GM21367 (cell line): ENCODE data around the gene FOXRED2.
"Not testable (repeated sequence)": the region's sequence is repeated elsewhere in the genome, so short reads cannot be mapped to it uniquely, and the experiment has no call there.

Source experiments
- ATAC-seq: cut with Tn5 transposase; IDR thresholded peaks from one replicate; pipeline ENCODE4 v1.9.1; 2021; ENCODE audit not compliant: unreplicated experiment

The FOXRED2 gene

DNA sequence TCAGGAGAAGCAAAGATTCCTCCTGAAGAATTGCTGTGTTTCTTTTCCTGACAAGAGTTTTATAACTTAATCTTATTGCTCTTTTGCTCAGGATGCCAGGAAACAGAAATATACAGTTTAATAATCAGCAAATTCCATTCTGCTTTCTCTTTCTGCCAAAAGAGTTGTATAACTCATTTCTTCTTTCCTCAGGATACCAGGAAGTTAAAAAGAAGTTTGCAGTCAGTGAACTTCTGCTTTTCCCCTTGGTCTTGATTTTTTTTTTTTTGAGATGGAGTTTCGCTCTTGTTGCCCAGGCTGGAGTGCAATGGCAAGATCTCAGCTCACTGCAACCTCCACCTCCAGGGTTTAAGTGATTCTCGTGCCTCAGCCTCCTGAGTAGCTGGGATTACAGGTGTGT lies 13.1 kb upstream of the FOXRED2 start:
- ATAC-seq: not testable (repeated sequence)

DNA sequence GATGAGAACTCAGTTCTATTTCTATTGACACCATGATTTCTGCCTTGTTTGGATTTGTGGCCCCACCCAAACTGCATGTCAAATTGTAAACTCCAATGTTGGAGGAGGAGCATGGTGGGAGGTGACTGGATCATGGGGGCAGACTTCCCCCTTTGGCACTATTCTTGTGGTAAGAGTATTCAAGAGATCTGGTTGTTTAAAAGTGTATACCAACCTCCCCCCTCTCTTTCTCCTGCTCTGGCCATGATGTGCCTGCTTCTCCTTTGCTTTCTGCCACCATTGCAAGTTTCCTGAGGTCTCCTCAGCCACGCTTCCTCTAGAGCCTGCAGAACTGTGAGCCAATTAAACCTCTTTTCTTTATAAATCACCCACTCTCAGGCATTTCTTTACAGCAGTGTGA lies 7.9 kb upstream of the FOXRED2 start:
- no peak for ATAC-seq

- ATAC-seq: no peak
Observed at GRCh38 chr22:36512991-36513390, 6.2 kb upstream of the FOXRED2 start.

DNA sequence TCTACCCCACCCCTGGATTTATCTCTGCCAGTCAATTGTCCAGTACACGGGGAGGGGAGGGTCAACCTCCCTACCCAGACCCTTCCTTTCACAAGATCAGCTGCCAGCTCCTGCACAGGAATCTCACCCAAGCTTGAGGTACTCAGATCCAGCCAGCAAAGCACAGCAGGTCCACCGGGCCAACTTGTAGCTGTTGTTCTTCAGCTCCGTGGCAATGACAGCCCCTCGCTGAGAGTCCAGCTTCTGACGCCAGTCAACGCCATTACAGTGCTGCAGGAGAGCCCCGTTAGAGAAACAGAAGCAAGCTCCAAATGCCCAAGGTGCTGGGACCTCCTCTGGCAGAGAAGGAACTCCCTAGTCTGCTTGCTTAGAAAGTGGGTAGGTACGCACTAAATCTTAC lies 5.5 kb upstream of the FOXRED2 start:
- no peak for ATAC-seq

GRCh38 chr22:36510966-36511881 lies 4.4 kb upstream of the FOXRED2 start:
- ATAC-seq: no peak

GRCh38 chr22:36510384-36510783 lies 3.5 kb upstream of the FOXRED2 start:
- ATAC-seq: no peak

DNA sequence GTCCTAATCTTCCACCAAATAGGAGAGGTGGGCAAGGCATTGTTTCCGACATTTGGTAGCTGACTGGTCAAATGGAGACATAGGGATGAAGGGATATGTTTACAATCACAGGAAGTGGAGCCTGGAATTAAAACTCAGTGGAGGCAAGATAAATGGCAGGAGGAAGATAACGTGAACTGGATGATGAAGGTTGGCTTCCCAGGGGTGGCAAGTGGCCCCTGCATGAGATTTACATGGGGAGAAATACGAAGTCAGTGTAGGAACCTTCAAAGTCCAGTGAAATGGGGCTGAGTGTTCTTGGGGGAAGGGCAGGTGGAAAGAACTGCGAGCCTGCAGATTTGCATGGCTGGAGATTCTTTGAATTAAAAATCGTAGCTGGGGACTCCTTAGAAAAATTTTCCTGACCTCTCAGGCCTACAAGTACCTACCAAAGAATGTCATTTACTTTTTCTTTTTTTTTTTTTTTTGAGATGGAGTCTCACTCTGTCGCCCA lies 724 bp upstream of the FOXRED2 start:
- ATAC-seq: no peak

- ATAC-seq: no peak
Observed at GRCh38 chr22:36505998-36506635, 723 bp downstream of the FOXRED2 start.

DNA sequence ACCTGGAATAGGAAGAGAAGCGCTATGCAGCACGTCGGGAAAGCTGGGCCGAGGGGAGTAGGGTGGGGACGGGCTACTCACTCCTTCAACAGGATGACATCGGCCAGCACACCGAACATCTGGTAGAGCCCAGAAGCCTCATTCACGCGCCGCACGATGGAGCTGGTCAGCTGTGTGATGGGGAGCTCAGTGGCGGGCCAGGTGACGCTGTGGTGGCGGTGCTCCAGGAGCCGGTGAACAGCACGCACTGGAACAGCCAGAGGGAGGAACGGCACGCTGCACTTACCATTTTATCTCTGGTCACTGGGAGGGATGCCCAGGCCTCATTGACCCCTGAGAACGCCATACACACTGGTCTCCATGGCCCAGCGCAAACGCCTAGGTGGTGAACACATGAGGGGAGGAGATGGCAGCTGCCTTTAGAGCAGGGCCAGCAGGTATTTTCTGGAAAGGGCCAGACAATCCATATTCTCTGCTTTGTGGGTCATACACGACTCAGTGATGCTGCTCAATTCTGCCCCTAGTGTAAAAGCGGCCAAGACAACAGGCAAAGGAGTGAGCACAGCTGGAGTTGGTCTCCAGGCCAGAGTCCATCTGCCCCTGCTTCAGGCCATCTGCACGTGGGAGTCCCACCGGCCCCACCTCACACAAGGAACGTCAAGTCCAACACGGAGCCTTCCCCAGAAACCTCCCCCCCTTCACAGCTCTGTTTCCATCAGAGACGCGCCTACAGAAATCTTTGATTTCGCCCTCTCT lies 8.8 kb downstream of the FOXRED2 start:
- ATAC-seq: no peak

DNA sequence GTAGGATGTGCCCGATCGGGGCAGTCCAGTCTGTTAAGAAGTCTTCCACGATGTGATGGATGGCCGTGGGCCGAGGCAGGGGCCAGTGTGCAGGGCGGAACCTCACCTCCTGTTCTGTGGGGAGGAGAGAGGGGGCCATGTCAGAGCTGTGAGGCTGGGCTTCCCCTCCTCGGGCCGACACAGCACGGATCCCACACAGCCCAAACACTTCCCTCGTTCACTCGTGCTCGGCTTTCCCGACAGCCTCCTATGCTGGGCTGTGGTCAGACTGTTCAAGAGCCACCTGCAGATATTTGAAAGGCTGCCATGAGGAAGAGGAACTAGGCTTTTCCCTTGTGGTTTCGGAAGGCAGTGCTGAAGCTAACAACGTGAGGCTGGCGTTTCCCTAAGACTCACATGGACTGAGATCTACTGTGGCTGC lies 13.1 kb downstream of the FOXRED2 start:
- ATAC-seq: no peak

- no peak for ATAC-seq
Observed at GRCh38 chr22:36492109-36492508, 14.7 kb downstream of the FOXRED2 start.

DNA sequence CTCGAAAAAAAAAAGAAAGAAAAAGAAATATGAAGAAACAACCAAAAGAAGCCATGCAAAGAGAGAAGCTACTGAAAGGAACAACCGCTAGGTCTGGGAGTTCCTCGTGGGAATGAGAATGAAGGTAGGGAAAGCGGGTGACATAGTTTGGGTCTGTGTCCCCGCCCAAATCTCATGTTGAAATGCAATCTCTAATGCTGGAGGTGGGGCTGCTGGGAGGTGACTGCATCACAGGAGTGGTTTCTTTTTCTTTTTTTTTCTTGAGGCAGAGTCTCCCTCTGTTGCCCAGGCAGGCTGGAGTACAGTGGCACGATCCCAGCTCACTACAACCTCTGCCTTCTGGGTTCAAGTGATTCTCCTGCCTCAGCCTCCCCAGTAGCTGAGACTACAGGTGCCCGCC lies 15.7 kb downstream of the FOXRED2 start:
- ATAC-seq: no peak

DNA sequence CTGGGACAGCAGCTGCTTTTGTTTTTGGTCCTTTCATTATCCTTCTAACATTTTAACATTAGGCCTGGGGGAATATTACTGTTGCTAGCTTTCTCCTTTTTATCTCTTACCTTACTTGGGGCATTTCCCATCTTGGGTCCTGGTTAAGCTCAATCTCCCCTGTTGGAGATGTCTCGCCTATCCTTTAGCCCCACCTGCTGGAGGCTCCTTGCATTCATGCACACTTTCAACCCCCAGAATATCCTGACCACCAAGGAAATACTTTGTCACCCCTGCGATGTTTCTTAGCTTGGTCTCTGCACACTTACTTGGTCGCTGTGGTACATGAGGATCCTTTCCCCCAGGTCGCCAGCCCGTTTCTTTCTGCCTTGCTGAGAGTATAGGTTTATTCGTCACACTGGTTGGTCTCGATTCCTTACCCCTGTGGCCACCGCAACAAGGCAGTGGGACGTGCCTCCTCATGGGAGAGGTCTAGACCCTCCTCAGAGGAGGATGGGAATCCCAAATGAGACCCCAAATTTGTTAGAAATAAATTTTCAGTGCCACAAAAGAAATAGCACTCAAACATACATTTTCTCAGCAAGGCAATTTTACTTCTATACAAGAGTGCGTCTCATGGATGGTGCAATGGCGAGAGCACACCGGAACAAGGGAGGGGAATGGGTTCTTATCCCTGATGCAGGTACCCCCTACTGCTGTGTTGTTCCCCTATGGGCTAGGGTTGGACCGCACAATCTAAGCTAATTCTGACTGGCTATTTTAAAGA lies 20.0 kb downstream of the FOXRED2 start:
- ATAC-seq: no peak

DNA sequence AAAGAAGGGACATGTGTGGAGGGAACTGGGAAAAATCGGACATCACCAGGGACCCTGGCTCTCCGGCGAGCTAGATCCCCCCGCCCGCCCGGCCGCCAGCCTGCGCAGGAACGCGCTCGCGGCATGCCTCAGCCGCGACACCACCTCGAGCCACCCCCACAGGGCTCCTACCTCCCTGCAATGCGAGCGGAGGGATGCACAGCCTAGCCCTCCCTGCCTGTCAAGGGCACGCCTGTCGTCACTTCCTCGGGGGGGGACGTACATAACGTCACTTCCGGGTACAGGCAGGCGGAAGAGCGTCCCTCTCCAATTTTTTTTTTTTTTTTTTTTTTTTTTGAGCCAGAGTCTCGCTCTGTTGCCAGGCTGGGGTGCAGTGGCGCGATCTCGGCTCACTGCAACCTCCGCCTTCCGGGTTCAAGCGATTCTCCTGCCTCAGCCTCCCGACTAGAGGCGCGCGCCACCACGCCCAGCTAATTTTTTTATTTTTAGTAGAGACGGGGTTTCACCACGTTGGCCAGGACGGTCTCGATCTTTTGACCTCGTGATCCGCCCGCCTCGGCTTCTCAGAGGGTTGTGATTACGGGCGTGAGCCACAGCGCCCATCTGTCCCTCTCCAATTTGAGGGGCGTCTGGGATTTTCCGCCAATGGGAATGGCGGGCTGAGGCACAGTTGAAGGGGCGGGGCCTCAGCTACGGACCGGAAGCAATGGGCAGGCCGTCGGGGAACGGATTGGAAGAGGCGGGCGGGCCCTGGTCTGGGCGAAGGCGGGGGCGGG lies 25.3 kb downstream of the FOXRED2 start, which contains the start of gene TXN2:
TSS of gene TXN2 (minus strand) at position 248 of the 776 bp plus-strand sequence. CDS start 803 bp downstream, outside the sequence.
- ATAC-seq: peak; percentile 77

GRCh38 chr22:36480941-36481392 lies 25.9 kb downstream of the FOXRED2 start:
- ATAC-seq: no peak

GRCh38 chr22:36478966-36479365 lies 27.9 kb downstream of the FOXRED2 start:
- no peak for ATAC-seq

DNA sequence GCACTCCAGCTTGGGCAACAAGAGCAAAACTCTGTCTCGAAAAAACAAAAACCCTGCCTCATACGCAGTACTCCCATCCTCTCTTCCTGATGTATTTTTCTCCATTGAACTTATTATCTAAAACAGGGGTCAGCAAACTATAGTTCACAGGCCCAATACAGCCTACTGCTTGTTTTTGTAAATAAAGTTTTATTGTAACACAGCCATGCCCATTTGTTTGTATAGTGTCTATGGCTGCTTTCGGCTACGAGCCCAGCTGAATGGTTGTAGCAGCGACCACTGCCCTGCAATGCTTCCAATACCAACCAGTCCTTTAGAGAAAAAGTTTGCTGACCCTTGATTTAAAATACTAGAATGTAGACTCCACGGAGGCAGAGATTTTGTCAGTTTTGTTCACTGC lies 31.5 kb downstream of the FOXRED2 start:
- ATAC-seq: no peak

- no peak for ATAC-seq
Observed at GRCh38 chr22:36472689-36473088, 34.2 kb downstream of the FOXRED2 start.

GRCh38 chr22:36471341-36471821 lies 35.5 kb downstream of the FOXRED2 start:
- no peak for ATAC-seq

DNA sequence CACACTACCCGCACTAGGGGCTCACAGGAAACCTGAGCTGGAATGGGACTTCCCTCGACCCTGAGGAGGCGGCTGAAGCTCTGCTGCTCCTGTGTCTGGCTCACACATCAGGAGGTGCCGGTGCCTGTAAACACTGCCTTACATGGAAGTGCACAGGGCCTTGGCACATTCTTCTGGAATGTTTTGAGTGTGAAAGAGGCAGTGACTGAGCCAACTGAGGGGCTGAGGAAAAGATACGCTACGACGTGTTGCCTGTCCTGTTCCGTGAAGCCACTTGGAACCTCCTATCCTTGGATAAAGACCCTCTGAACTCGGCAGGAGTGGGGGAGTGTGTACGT lies 35.9 kb downstream of the FOXRED2 start:
- no peak for ATAC-seq
